Mammary epithelial cell (primary cell): ENCODE data around the gene RAMP1.

Source experiments
- EZH2 ChIP-seq: IDR thresholded peaks from 2 replicates; pipeline ENCODE4 v1.6.1; 2012; ENCODE audit warnings: low read length, inconsistent platforms, borderline replicate concordance
- TF ChIP-seq, protein P1 (sequence below), 2 donors: IDR thresholded peaks in 1 of 2; conservative IDR thresholded peaks in 1 of 2; 2 replicates each; pipeline ENCODE4 v1.5.1; 2011 to 2012; ENCODE audit warnings: inconsistent platforms in 2 of 2, low read length in 2 of 2, mild to moderate bottlenecking in 2 of 2, control low read depth in 1 of 2, low read depth in 1 of 2; ENCODE audit not compliant: insufficient read depth in 1 of 2; ENCODE audit errors: extremely low read depth in 1 of 2

- TF ChIP-seq, protein P1, sequence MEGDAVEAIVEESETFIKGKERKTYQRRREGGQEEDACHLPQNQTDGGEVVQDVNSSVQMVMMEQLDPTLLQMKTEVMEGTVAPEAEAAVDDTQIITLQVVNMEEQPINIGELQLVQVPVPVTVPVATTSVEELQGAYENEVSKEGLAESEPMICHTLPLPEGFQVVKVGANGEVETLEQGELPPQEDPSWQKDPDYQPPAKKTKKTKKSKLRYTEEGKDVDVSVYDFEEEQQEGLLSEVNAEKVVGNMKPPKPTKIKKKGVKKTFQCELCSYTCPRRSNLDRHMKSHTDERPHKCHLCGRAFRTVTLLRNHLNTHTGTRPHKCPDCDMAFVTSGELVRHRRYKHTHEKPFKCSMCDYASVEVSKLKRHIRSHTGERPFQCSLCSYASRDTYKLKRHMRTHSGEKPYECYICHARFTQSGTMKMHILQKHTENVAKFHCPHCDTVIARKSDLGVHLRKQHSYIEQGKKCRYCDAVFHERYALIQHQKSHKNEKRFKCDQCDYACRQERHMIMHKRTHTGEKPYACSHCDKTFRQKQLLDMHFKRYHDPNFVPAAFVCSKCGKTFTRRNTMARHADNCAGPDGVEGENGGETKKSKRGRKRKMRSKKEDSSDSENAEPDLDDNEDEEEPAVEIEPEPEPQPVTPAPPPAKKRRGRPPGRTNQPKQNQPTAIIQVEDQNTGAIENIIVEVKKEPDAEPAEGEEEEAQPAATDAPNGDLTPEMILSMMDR (conservative IDR thresholded peaks at IDR 0.05 in 1 of 2, IDR thresholded peaks at IDR 0.05 in 1 of 2; ENCODE audit: extremely low read depth in 1 of 2, insufficient read depth in 1 of 2, low read depth in 1 of 2, low read length in 2 of 2): no peak
- no peak for TF ChIP-seq EZH2
Observed at GRCh38 chr2:237913193-237913917, 53.9 kb downstream of the RAMP1 start.
